HL-60 (cell line): Measurements from ENCODE around the gene C1orf105.

Experiments used
- GABPA ChIP-seq: IDR thresholded peaks from 2 replicates; pipeline ENCODE4 v1.6.1; 2012; ENCODE audit warnings: low read depth
- TF ChIP-seq, protein P1 (sequence below): IDR thresholded peaks from one replicate; pipeline ENCODE4 v1.5.1; 2011; ENCODE audit warnings: low read length, control low read depth, inconsistent platforms; ENCODE audit not compliant: insufficient read depth
- TF ChIP-seq, protein P2 (sequence below): IDR thresholded peaks from 2 replicates; pipeline ENCODE4 v1.6.1; 2012; ENCODE audit warnings: low read depth; ENCODE audit not compliant: insufficient replicate concordance

DNA sequence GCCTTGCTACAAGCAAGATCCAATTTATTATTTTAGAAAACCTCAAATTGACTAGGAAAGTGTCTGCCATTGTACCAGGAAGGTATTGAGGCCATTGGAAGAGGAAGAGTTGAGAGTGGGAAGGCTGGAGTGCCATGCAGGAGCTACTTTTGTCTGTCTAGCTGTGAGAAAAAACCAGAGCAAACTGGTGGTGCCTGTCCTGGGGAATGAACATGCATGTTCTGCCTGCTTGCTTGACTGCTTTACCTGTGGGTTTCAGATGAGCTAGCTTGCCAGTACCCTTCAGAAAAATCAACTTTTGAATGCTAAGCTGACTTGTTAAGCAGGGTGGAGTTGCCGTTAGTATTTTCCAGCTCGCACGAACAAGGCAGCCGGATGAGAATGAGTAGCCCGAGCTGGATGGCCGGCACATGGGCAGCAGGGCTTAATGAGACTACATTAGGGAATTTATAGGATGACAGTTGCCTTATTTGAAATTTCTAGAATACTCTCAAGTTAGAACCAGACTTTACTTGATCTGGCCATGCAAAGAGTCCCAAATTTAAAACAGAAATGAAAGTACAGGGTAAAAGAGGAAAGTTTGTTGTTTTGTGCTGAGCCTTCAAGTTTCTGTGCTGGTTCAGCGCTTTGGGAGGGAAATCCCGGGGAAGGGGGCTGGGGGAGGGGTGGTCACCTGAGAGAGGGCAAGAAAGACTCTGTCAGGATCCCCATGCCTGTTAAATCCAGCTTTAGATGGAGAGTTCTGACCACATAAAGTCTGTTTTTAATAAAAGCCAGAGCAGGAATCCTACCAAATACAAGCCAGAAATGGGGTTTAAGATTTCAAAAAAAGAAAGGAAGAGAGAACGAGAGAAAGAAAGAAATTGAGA lies 29.6 kb upstream of the C1orf105 start:
- TF ChIP-seq, protein P1, sequence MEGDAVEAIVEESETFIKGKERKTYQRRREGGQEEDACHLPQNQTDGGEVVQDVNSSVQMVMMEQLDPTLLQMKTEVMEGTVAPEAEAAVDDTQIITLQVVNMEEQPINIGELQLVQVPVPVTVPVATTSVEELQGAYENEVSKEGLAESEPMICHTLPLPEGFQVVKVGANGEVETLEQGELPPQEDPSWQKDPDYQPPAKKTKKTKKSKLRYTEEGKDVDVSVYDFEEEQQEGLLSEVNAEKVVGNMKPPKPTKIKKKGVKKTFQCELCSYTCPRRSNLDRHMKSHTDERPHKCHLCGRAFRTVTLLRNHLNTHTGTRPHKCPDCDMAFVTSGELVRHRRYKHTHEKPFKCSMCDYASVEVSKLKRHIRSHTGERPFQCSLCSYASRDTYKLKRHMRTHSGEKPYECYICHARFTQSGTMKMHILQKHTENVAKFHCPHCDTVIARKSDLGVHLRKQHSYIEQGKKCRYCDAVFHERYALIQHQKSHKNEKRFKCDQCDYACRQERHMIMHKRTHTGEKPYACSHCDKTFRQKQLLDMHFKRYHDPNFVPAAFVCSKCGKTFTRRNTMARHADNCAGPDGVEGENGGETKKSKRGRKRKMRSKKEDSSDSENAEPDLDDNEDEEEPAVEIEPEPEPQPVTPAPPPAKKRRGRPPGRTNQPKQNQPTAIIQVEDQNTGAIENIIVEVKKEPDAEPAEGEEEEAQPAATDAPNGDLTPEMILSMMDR, result no peak
- no peak for TF ChIP-seq GABPA
- TF ChIP-seq, protein P2, sequence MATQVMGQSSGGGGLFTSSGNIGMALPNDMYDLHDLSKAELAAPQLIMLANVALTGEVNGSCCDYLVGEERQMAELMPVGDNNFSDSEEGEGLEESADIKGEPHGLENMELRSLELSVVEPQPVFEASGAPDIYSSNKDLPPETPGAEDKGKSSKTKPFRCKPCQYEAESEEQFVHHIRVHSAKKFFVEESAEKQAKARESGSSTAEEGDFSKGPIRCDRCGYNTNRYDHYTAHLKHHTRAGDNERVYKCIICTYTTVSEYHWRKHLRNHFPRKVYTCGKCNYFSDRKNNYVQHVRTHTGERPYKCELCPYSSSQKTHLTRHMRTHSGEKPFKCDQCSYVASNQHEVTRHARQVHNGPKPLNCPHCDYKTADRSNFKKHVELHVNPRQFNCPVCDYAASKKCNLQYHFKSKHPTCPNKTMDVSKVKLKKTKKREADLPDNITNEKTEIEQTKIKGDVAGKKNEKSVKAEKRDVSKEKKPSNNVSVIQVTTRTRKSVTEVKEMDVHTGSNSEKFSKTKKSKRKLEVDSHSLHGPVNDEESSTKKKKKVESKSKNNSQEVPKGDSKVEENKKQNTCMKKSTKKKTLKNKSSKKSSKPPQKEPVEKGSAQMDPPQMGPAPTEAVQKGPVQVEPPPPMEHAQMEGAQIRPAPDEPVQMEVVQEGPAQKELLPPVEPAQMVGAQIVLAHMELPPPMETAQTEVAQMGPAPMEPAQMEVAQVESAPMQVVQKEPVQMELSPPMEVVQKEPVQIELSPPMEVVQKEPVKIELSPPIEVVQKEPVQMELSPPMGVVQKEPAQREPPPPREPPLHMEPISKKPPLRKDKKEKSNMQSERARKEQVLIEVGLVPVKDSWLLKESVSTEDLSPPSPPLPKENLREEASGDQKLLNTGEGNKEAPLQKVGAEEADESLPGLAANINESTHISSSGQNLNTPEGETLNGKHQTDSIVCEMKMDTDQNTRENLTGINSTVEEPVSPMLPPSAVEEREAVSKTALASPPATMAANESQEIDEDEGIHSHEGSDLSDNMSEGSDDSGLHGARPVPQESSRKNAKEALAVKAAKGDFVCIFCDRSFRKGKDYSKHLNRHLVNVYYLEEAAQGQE, result no peak
